ENCODE results near the gene PLXNA2. TPM values are rescaled to one million over a fixed set of nuclear protein-coding genes. Genes with fewer than 3 reads are reported as not detected.
A peak's percentile ranks its signal among the peaks of the same experiment; 100 is the strongest.

Gene PLXNA2
- total and polyA plus RNA-seq, 2 of the 8 experiments (the other 6 are each of a cell fraction or from before 2014, with no cell fraction given), result 0.33 to 1.5 TPM

DNA sequence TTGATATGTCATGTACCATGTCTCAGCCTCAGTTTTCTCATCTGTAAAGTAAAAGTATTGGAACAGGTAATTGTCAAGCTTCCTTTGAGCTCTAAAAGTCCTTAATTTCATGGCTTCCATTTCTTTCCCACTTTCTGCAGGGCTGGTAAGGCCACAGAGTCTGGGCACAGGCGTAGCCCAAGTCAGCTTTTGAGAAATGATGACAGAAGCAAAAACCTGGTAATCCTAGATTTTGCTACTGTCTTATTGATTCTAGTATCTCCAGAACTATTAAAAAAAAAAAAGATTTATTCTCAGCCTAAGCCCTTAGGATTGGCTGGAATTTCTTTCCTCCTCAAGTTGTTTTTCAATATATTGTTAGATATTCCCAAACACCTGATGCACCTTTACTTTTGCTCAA is 31.3 kb downstream of the PLXNA2 start:
- Histone ChIP-seq H3K9me3 (ENCODE audit: insufficient read depth in 2 of 2, low read depth in 1 of 2, low read length in 1 of 2) (no peaks in the 10 kb centered on the region), H2BK5ac (ENCODE audit: low read depth, low read length) (0 out of 2 replicates have a peak overlapping the region, but pooled peaks have one; percentile 6), H3K56ac (replicated peaks; ENCODE audit: insufficient read length, low read depth, low read length) (no peak overlapping the region), H3K18ac (ENCODE audit: extremely low read depth, low read length) (no peak overlapping the region), H4K91ac (replicated peaks; ENCODE audit: insufficient read length, low read length) (no peak overlapping the region), H2AFZ (ENCODE audit: low read length) (no peak overlapping the region), H3K4me2 (ENCODE audit: insufficient read depth in 1 of 2, low read depth in 2 of 2, low read length in 2 of 2) (no peak overlapping the region), H4K20me1 (replicated peaks in 1 of 2; ENCODE audit: control insufficient read depth in 1 of 2, insufficient read depth in 2 of 2, low read length in 2 of 2) (no peaks in the 10 kb centered on the region), H2AK5ac (ENCODE audit: low read depth, low read length) (no peak overlapping the region), H2BK15ac (ENCODE audit: low read length) (no peak overlapping the region), H2BK12ac (ENCODE audit: low read depth, low read length) (no peak overlapping the region), H3K27ac (ENCODE audit: low read depth, low read length) (no peak overlapping the region), H2BK20ac (ENCODE audit: low read length) (no peak overlapping the region), H3K4me3 (ENCODE audit: extremely low read depth in 1 of 4, insufficient read depth in 2 of 4, low read depth in 3 of 4, low read length in 4 of 4) (no peak overlapping the region), H3K27me3 (replicated peaks in 1 of 4; ENCODE audit: control insufficient read depth in 3 of 4, extremely low read depth in 1 of 4, insufficient read depth in 3 of 4, low read length in 3 of 4) (no peaks in the 10 kb centered on the region), H3K23me2 (ENCODE audit: low read depth, low read length) (peaks cover 3% of the 10 kb centered on the region; the same call in 1 of the 2 replicates), H3K23ac (ENCODE audit: insufficient read length) (no peak overlapping the region), H3K4ac (replicated peaks; ENCODE audit: insufficient read length, low read depth, low read length) (no peak overlapping the region), H3K4me1 (replicated peaks in 1 of 4; ENCODE audit: control insufficient read depth in 3 of 4, insufficient read depth in 4 of 4, low read length in 3 of 4) (peaks cover 0 to 2% (median 0%) of the 10 kb centered on the region in 4 experiments; a peak in 1 of 7 replicates), H3K9ac (replicated peaks in 1 of 4; ENCODE audit: extremely low read depth in 1 of 4, low read depth in 3 of 4, low read length in 3 of 4) (no peak overlapping the region), H3K14ac (ENCODE audit: insufficient read length) (no peak overlapping the region), H3K36me3 (ENCODE audit: control insufficient read depth in 2 of 4, insufficient read depth in 4 of 4, low read length in 3 of 4) (no peaks in the 10 kb centered on the region), H3K79me2 (ENCODE audit: control insufficient read depth in 1 of 2, insufficient read depth in 2 of 2, low read length in 2 of 2) (no peaks in the 10 kb centered on the region), H2BK120ac (replicated peaks; ENCODE audit: low read depth, low read length) (no peak overlapping the region), H4K5ac (ENCODE audit: insufficient read length, low read depth, low read length) (no peak overlapping the region), H4K8ac (ENCODE audit: extremely low read depth, insufficient read depth, low read length) (no peak overlapping the region), H3K79me1 (ENCODE audit: low read depth, low read length) (no peaks in the 10 kb centered on the region)
- DNase-seq (ENCODE audit: low read depth in 1 of 2, low spot score in 2 of 2) (no peak), FAIRE-seq (no peak)
- 90% methylated on average over 1 of the region's 1 CpG; no CpG with 5 or more reads in 1 of the 2 experiments for WGBS, 2 experiments (ENCODE audit: extremely low coverage in 1 of 2, insufficient coverage in 1 of 2, insufficient read length in 1 of 2, insufficient replicate concordance in 2 of 2, low coverage in 1 of 2, low lambda C conversion rate in 2 of 2, missing lambda C conversion rate in 1 of 2)
- POLR2A ChIA-PET (ENCODE audit: partially characterized antibody), result no interaction called here
- no peak for TF ChIP-seq BRCA1 (IDR thresholded peaks at IDR 0.05; ENCODE audit: low read depth, low read length)
- TF ChIP-seq CHD1 (IDR thresholded peaks at IDR 0.05; ENCODE audit: low read depth, low read length), result no peak
- no peak for TF ChIP-seq GTF2F1 (IDR thresholded peaks at IDR 0.05; ENCODE audit: borderline replicate concordance, low read depth, low read length)
- TF ChIP-seq BCL11A (IDR thresholded peaks at IDR 0.05; ENCODE audit: low read depth in 2 of 2, low read length in 2 of 2), result no peak
- no peak for TF ChIP-seq RBBP5 (IDR thresholded peaks at IDR 0.05; ENCODE audit: borderline replicate concordance, low read depth, low read length)
- no peak for TF ChIP-seq SAP30 (IDR thresholded peaks at IDR 0.05; ENCODE audit: insufficient read depth, insufficient replicate concordance, low read length)
- no peak for TF ChIP-seq CHD2 (IDR thresholded peaks at IDR 0.05; ENCODE audit: low read length)
- TF ChIP-seq SRF (IDR thresholded peaks at IDR 0.05; ENCODE audit: low read depth, low read length), result no peak
- no peak for TF ChIP-seq RFX5 (IDR thresholded peaks at IDR 0.05; ENCODE audit: borderline replicate concordance, low read depth, low read length)
- TF ChIP-seq SP4 (IDR thresholded peaks at IDR 0.05; ENCODE audit: low read length), result no peak
- TF ChIP-seq, protein P1, sequence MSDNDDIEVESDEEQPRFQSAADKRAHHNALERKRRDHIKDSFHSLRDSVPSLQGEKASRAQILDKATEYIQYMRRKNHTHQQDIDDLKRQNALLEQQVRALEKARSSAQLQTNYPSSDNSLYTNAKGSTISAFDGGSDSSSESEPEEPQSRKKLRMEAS (IDR thresholded peaks at IDR 0.05), result no peak
- CTCF ChIA-PET (ENCODE audit: partially characterized antibody), result interaction anchor here (0.7 to 3.8 kb wide), 18 partner anchors 8 to 990 kb away, joined by 3 to 22 read pairs (median 4); no protein-coding TSS in a partner anchor
